Fibroblast of lung (primary cell): Measurements from ENCODE around the gene WDR20. TPM values are rescaled to one million over a fixed set of nuclear protein-coding genes. Genes with fewer than 3 reads are reported as not detected.

ENCODE experiments used
- DNase-seq, 2 donors: peaks; one replicate each; pipeline versions ENCODE4 v3.0.0 to v3.0.0-alpha.2; 2010; ENCODE audit warnings: low read depth in 2 of 2
- H2AFZ ChIP-seq: 2 replicates; pipeline ENCODE4 v1.5.1; 2012; ENCODE audit warnings: low read length, control low read depth, inconsistent platforms
- H3K27ac ChIP-seq: 2 replicates; pipeline ENCODE4 v1.5.1; 2011; ENCODE audit warnings: low read length, control low read depth; ENCODE audit not compliant: insufficient read depth
- H3K27me3 ChIP-seq: 2 replicates; pipeline ENCODE4 v1.5.1; 2011; ENCODE audit warnings: mild to moderate bottlenecking, low read length; ENCODE audit not compliant: control insufficient read depth, insufficient read depth
- H3K36me3 ChIP-seq: 2 replicates; pipeline ENCODE4 v1.5.1; 2011; ENCODE audit warnings: low read length; ENCODE audit not compliant: control insufficient read depth, insufficient read depth
- H3K4me1 ChIP-seq: 2 replicates; pipeline ENCODE4 v1.5.1; 2011; ENCODE audit warnings: low read length; ENCODE audit not compliant: control insufficient read depth, insufficient read depth; ENCODE audit errors: extremely low read depth
- H3K4me2 ChIP-seq: 2 replicates; pipeline ENCODE4 v1.5.1; 2011; ENCODE audit warnings: low read length, control low read depth; ENCODE audit not compliant: insufficient read depth; ENCODE audit errors: extremely low read depth
- H3K4me3 ChIP-seq, 4 experiments: fragments of 200-600 bp in 1 of 4; sonication (generic) in 1 of 4; replicated peaks in 1 of 4; 2 replicates each; pipeline ENCODE4 v1.5.1; 2011 to 2016; ENCODE audit warnings: low read length in 4 of 4, low read depth in 3 of 4, mild to moderate bottlenecking in 3 of 4, control low read depth in 2 of 4, inconsistent platforms in 1 of 4, mixed read lengths in 1 of 4; ENCODE audit not compliant: insufficient read depth in 1 of 4; ENCODE audit errors: control extremely low read depth in 1 of 4
- H3K79me2 ChIP-seq: 2 replicates; pipeline ENCODE4 v1.5.1; 2012; ENCODE audit warnings: mild to moderate bottlenecking, low read length, inconsistent platforms; ENCODE audit not compliant: control insufficient read depth, insufficient read depth
- H3K9ac ChIP-seq: 2 replicates; pipeline ENCODE4 v1.5.1; 2011; ENCODE audit warnings: mild to moderate bottlenecking, low read length, control low read depth; ENCODE audit not compliant: insufficient read depth
- H3K9me3 ChIP-seq: 2 replicates; pipeline ENCODE4 v1.5.1; 2012; ENCODE audit warnings: low read depth, low read length; ENCODE audit not compliant: control insufficient read depth, insufficient read depth
- H4K20me1 ChIP-seq: 2 replicates; pipeline ENCODE4 v1.5.1; 2011; ENCODE audit warnings: low read length; ENCODE audit not compliant: control insufficient read depth, insufficient read depth; ENCODE audit errors: extremely low read depth
- EZH2 ChIP-seq: IDR thresholded peaks from 2 replicates; pipeline ENCODE4 v1.5.1; 2012; ENCODE audit warnings: low read length, control low read depth, mild to moderate bottlenecking; ENCODE audit errors: missing control alignments
- polyA plus RNA-seq, 2 donors: library from polyadenylated mRNA; depleted of rRNA in 1 of 2; stranded (reverse) in 1 of 2; unstranded in 1 of 2; fragments of >200 nt; gene quantifications; 2 replicates each; pipeline ENCODE4 v1.2.1, GENCODE V29; 2011 to 2012; ENCODE audit warnings: missing spikeins in 1 of 2
- total RNA-seq: library from RNA; depleted of rRNA; stranded (reverse); fragments of >200 nt; gene quantifications from 2 replicates; pipeline ENCODE4 v1.2.1, GENCODE V29; 2014
- TF ChIP-seq, protein P1 (sequence below), 2 donors: IDR thresholded peaks in 1 of 2; conservative IDR thresholded peaks in 1 of 2; 1 replicate in 1 of 2; 2 replicates in 1 of 2; pipeline ENCODE4 v1.5.1; 2011 to 2012; ENCODE audit warnings: low read length in 2 of 2, control low read depth in 1 of 2, inconsistent platforms in 1 of 2, low read depth in 1 of 2, mild to moderate bottlenecking in 1 of 2

WDR20 gene
- total and polyA plus RNA-seq, 2 donors (not counting 1 experiment from before 2014, with no cell fraction given), result 17.2 to 17.8 TPM

DNA sequence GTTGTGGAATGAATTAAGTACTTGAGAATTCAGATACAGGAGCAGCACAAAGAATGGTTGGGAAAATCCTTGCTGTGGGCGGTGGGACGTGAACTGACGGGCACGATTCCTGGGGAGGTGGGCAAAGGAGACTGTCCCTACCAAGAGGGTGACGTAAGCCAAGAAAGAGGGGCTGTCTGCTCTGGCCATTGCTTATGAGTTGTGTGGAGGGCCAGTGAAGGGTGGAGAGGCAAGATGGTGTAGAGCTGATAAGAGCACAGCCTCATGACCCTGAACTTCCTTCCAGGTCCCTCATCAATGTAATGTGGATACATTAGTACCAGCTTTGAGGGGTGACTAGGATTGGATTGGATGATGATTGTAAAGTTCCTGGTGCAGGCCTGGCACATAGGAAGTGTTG, 50.2 kb downstream of the WDR20 start:
- Histone ChIP-seq H4K20me1 (no peaks in the 10 kb centered on the region), H3K36me3 (no peaks in the 10 kb centered on the region), H2AFZ (no peak overlapping the region), H3K27me3 (no peaks in the 10 kb centered on the region), H3K4me1 (peaks cover 5% of the 10 kb centered on the region), H3K27ac (no peak overlapping the region), H3K9ac (no peak overlapping the region), H3K9me3 (no peaks in the 10 kb centered on the region), H3K4me3 (no peak overlapping the region), H3K4me2 (no peak overlapping the region), H3K79me2 (peaks cover 16% of the 10 kb centered on the region)
- TF ChIP-seq, protein P1, sequence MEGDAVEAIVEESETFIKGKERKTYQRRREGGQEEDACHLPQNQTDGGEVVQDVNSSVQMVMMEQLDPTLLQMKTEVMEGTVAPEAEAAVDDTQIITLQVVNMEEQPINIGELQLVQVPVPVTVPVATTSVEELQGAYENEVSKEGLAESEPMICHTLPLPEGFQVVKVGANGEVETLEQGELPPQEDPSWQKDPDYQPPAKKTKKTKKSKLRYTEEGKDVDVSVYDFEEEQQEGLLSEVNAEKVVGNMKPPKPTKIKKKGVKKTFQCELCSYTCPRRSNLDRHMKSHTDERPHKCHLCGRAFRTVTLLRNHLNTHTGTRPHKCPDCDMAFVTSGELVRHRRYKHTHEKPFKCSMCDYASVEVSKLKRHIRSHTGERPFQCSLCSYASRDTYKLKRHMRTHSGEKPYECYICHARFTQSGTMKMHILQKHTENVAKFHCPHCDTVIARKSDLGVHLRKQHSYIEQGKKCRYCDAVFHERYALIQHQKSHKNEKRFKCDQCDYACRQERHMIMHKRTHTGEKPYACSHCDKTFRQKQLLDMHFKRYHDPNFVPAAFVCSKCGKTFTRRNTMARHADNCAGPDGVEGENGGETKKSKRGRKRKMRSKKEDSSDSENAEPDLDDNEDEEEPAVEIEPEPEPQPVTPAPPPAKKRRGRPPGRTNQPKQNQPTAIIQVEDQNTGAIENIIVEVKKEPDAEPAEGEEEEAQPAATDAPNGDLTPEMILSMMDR (conservative IDR thresholded peaks at IDR 0.05 in 1 of 2, IDR thresholded peaks at IDR 0.05 in 1 of 2; ENCODE audit: low read depth in 1 of 2, low read length in 2 of 2), result no peak
- no peak for TF ChIP-seq EZH2
- DNase-seq, result no peak

DNA sequence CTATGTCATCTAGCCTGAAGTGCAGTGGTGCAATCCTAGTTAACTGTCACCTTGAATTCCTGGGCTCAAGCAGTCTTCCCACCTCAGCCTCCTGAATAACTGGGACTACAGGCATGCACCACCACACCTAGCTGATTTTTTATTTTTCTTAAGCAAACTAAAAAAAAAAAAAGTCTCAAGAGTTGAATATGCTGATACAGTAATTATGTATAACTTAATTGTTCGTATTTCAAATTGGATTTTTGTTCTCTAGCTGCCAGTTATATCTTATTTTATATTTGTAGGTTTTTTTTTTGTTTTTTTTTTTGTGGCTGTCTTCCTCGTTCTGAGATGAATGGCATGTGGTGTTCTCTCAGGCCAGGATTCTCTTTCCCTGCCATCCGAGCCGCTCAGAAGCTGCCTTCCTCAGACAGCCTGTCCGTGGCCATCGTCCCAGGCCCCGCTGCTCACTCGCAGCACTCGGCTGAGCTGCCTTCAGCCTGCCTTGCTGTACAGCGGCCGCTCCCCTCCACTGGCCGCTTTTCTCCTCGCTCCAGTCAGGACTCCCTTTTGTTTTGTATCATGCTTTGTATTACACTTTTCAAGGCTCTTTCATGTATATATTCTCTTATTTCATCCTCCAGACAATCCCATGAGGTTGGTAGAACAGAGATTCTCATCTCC, 53.3 kb downstream of the WDR20 start:
- no peak overlapping the region for H2AFZ ChIP-seq
- no peak overlapping the region for H3K9ac ChIP-seq
- no peaks in the 10 kb centered on the region for H3K27me3 ChIP-seq
- H3K27ac ChIP-seq, result no peak overlapping the region
- no peaks in the 10 kb centered on the region for H3K9me3 ChIP-seq
- H3K4me2 ChIP-seq, result no peak overlapping the region
- peaks cover 2% of the 10 kb centered on the region for H3K36me3 ChIP-seq
- no peak for DNase-seq
- H4K20me1 ChIP-seq, result no peaks in the 10 kb centered on the region
- no peak overlapping the region for H3K4me3 ChIP-seq
- peaks cover 13% of the 10 kb centered on the region for H3K79me2 ChIP-seq
- peaks cover 2% of the 10 kb centered on the region for H3K4me1 ChIP-seq
- TF ChIP-seq EZH2, result no peak
- TF ChIP-seq, protein P1 (conservative IDR thresholded peaks at IDR 0.05 in 1 of 2, IDR thresholded peaks at IDR 0.05 in 1 of 2; ENCODE audit: low read depth in 1 of 2, low read length in 2 of 2), result no peak

DNA sequence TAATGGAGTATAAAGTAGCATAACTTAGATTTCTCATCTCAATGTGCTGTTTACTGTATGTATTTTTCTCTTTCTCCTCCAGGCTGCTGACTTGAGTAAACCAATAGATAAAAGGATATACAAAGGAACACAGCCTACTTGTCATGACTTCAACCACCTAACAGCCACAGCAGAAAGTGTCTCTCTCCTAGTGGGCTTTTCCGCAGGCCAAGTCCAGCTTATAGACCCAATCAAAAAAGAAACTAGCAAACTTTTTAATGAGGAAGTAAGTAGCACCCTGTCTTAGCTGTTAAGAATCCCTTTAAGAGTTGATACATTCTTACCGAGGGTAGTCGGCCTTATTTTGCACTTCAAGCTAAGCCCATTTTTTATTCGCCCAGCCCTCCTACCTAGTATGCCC, 55.2 kb downstream of the WDR20 start:
- Histone ChIP-seq H3K4me3 (no peak overlapping the region), H3K27me3 (no peaks in the 10 kb centered on the region), H3K27ac (no peak overlapping the region), H3K79me2 (peaks cover 7% of the 10 kb centered on the region), H3K36me3 (peaks cover 2% of the 10 kb centered on the region), H3K9ac (no peak overlapping the region), H3K4me1 (no peaks in the 10 kb centered on the region), H2AFZ (no peak overlapping the region), H3K9me3 (no peaks in the 10 kb centered on the region), H4K20me1 (no peaks in the 10 kb centered on the region), H3K4me2 (no peak overlapping the region)
- no peak for TF ChIP-seq EZH2
- TF ChIP-seq, protein P1 (conservative IDR thresholded peaks at IDR 0.05 in 1 of 2, IDR thresholded peaks at IDR 0.05 in 1 of 2; ENCODE audit: low read depth in 1 of 2, low read length in 2 of 2), result no peak
- no peak for DNase-seq
